Epidermal melanocyte (primary cell): ENCODE measurements around the gene YAE1.
A peak's percentile ranks its signal among the peaks of the same experiment; 100 is the strongest.
"Not testable (repeated sequence)": the region's sequence is repeated elsewhere in the genome, so short reads cannot be mapped to it uniquely, and the experiment has no call there.

Source experiments
- DNase-seq: peaks from one replicate; pipeline ENCODE4 v3.0.0; 2011; ENCODE audit warnings: low spot score; ENCODE audit not compliant: insufficient read length

YAE1 gene, protein sequence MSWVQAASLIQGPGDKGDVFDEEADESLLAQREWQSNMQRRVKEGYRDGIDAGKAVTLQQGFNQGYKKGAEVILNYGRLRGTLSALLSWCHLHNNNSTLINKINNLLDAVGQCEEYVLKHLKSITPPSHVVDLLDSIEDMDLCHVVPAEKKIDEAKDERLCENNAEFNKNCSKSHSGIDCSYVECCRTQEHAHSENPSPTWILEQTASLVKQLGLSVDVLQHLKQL

DNA sequence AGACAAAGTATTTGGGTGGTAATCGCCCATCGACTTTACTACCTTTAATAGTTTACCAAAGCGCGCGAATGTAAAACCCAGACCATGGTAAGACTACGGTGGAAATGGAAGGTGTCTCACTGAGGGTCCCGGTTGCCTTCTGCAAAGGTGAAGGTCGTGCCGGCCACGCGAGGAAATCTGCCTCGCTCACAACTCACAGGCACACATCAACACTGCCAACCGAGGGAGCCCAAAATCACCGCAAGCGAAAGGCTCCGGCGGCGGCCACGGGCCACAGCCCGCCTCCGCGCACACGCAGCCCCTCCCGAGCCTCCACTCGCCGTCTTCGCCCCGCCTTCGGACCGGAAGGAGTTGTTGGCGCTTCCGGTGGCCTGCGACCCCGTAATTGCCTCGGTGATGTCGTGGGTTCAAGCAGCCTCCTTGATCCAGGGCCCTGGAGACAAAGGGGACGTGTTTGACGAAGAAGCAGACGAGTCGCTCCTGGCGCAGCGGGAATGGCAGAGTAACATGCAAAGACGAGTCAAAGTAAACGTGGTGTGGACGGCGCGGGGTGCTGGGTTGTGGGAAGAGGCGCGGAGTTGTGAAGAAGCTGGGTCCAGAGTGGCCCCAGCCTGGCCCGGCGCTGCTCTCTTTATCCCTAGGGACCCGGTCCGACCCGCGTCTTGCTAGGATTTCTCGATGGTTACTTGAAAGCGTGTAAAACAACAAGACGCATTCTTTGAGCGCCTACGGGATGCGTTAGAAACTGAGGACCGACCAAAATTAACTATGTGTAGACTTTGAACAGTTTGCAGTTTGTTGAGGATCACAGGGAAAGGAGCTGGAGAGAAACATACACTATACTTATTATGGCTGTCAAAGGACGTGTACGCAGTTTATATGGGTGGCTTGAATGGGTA, at the start of gene YAE1:
YAE1 (plus strand) TSS at position 382 of the 899 bp plus-strand sequence; CDS start at position 397, 15 bp downstream.
- peak; percentile 83 for DNase-seq

DNA sequence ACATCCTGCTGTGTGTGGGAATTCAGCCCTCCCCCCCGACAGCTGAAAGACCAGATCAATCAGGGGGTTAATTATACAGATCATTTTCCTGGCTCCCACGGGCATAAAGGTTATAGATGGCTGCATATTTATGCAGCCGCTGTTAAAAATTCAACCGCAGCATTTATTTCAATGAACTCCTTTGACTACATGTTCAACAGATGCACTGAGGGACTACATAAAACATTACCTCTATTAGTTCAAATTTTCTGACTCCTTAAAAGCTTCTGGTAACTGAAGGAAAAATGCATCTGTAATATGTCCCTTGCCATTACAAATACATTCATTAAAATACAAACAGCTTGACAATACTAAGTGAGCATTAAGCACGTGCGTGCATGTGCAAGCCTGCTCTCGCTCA, 49.7 kb upstream of the YAE1 start:
- no peak for DNase-seq

- DNase-seq, result no peak
Measured at GRCh38 chr7:39517240-39517639, 49.0 kb upstream of the YAE1 start.

DNA sequence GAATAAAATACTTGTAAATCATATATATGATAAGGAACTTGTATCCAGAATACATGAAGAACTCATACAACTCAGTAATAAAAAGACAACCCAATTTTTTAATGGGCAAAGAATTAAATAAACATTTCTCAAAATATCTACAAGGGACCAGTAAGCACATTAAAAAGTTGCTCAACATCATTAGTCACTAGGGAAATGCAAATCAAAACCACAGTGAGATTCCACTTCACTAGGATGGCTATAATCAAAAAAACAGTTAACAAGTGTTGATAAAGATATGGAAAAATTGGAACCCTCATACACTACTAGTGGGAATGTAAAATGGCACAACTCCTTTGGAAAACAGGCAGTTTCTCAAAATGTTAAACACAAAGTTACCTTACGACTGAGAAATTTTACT, 40.3 kb upstream of the YAE1 start:
- DNase-seq, result no peak

DNA sequence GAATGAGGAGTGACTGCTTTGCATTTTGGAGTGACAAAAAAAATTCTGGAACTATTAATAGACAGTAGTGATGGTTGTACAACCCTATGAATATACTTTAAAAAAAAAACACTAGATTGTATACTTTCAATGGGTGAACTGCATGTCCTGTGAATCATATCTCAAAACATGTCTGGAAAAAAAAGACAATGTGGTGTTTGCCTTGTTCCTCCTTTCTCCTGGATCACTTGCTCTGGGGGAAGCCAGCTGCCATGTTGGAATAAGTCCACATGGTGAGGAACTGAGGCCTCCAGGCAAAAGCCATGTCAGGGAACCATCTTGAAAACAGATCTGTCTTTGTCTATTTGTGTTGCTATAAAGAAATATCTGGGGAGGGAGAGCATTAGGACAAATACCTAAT, 39.5 kb upstream of the YAE1 start:
- DNase-seq, result no peak

DNA sequence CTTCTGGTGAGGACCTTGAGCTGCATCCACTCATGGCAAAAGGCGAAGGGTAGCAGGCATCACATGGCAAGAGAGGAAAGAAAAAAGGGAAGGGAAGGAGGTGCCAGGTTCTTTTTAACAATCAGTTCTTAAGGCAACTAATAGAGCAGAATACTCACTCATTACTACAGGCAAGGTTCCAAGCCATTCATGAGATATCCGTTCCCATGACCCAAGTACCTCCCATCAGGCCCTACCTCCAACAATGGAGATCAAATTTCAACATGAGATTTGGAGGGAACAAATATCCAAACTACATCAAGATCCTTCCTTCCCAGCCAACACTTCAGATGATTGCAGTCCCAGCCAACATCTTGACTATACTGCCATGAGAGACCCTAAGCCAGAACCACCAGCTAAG, 38.9 kb upstream of the YAE1 start:
- DNase-seq, result no peak

DNA sequence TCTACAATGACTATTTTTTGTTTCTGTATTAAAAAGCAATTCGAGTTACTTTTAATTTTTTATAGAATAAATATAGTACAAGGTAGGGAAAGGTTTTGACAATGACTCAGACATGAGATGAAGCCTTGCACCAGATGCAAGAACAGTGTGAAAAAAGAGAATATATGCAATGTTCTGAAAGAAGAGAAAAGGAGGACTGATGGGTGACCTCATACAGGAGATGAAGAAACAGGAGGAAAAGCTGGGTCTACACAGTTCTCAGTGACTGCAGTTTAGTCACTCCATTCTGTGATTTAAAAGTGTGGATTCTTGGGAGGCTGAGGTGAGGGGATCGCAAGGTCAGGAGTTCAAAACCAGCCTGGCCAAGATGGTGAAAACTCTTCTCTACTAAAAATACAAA, 38.3 kb upstream of the YAE1 start:
- no peak for DNase-seq

DNA sequence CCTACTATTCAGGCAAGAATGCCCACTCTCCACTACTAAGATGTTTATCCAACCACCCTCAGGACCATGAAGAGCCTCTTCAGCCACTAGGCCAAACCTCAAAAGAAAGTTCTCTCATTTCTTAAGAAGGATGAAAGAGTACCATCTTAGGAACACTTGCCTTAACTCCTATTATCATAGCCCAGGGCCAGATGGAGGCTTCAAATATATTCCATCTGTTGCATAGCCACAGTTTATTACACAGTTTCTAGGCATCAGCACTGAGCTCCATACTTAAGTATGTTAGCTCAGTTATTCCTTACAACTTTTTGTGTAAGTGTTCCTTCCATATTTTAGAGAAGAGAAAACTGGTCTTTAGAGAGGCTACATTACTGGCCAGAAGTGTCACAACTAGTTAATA, 37.4 kb upstream of the YAE1 start:
- DNase-seq, result no peak

- DNase-seq, result no peak
Measured at GRCh38 chr7:39529582-39529981, 36.6 kb upstream of the YAE1 start.

GRCh38 chr7:39530971-39531370, 35.2 kb upstream of the YAE1 start:
- DNase-seq, result no peak

DNA sequence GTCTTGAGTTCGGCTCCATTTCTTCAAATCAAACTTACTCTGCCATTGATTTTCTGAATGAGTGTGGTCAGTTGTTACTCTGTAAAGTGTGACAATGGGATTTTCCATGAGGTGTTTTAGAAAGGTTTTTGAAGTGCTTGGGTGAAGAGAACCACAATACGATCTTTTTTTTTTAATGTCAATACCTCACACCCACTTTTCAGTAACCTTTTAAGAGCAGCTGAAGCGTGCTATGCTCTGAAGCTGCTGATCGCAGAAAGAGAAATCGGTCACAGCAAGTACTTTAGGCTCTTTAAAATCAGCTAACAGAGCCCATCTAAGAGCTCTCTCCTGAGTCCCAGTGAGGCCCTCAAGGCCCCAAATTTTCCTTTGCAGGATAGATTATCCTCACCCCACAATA, 34.4 kb upstream of the YAE1 start:
- no peak for DNase-seq

- DNase-seq, result no peak
Measured at GRCh38 chr7:39532832-39533231, 33.4 kb upstream of the YAE1 start.

GRCh38 chr7:39534599-39534998, 31.6 kb upstream of the YAE1 start:
- no peak for DNase-seq

DNA sequence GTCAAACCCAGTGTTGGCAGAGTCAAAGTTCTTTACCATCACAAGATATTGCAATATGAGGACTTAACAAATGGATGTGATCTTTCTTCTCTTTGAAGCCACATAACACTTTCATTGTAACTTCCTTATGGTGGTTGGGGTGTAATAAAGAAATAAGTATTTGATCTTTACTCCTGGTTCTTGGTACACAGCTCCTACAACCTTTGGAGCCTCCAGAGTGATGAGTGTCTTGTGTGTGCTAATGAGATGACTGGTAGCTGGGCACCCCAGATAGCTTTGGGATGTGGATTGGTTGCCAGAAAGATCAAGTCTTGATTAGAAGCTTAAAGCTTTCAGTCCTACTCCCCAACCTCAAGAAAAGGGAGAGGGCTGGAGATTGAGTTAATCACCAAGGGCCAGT, 31.1 kb upstream of the YAE1 start:
- no peak for DNase-seq

GRCh38 chr7:39535720-39536119, 30.5 kb upstream of the YAE1 start:
- DNase-seq, result no peak

- DNase-seq, result no peak
Measured at GRCh38 chr7:39536951-39537350, 29.3 kb upstream of the YAE1 start.

DNA sequence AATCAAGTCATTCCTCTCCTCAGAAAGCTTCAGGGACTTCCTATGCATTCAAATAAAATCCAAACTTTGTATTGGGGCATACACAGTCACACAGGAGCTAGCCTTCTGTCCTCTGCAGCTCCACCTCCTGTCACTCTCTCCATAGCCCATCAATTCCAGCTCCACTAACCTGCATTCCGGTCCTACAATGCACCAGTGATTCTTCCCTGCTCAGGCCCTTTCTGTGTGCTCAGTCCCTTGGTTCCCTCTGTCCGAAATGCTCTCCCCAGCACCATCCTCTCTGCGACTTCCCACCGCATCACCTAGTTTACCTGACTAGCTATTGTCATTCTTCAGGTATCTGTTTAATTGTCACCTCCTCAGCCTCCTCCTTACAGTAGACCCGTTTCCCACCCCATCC, 26.4 kb upstream of the YAE1 start:
- no peak for DNase-seq

- no peak for DNase-seq
Measured at GRCh38 chr7:39540320-39540719, 25.9 kb upstream of the YAE1 start.

DNA sequence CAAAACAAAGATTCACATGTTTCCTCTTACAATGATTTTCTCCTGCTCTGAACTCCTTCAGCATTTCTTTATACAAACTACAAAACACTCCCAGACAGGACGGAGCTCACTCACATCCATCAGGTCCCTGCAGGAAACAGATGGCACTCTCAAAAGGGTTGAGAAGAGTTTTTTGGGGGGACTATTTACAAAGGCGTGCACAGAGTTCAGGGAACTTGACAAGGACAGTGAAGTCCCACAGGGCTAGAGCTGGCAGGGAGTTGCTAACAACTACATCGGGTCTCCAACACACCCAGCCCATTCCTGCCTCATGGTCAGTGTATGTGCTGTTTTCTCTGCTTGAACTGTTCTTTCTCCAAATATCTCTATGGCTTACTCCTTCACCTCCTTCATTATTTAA, 24.7 kb upstream of the YAE1 start:
- no peak for DNase-seq

DNA sequence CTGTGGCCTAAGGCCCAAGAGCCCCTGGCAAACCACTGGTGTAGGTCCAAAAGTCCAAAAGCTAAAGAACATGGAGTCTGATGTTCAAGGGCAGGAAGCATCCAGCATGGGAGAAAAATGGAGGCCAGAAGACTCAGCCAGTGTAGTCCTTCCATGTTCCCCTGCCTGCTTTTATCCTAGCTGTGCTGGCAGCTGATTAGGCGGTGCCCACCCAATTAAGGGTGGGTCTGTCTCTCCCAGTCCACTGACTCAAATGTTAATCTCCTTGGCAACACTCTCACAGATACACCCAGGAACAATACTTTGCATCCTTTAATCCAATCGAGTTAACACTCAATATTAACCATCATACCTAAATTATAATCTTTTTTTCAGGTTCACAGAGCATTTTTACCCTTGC, 21.4 kb upstream of the YAE1 start:
- not testable (repeated sequence) for DNase-seq

DNA sequence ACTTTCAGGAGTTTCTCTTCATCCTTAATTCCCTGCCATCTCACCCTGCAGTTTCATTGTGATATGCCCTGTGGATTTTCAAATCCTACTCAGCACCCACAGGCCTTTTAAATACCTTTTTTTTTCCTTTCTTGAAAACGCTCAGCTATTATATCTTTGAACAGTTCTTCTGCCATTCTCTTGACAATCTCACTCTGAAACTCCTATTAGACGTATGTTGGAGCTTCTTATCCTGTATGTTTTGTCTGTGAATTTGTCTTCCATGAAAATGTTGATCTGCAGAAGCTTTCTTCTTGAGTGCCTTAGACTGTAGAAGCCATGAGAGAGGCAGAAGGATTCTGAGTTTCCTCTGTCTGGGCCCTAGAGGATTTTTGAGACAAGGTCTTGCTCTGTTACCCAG, 18.9 kb upstream of the YAE1 start:
- no peak for DNase-seq

DNA sequence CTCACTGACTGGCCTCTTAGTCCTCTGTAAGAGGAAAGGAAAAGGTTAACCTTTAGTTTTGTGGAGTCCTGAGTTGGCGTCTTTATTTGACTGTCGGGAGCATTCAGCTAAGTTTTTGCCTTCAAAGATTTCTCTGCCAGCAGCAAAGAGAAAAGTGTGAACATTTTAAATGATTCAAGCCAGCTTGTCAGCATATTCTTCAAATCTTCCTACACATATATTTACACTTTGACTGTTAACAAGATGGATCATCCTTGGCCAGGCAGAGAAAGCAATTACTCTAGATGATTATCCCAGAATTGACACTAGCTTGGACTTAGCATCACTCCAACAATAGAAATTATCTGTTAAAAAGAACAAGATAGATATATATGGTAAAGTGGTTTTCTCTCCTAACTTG, 15.8 kb upstream of the YAE1 start:
- DNase-seq, result no peak

- no peak for DNase-seq
Measured at GRCh38 chr7:39553436-39553835, 12.8 kb upstream of the YAE1 start.
